Thymus (tissue), 11 donors: ENCODE measurements around the gene RBM23. TPM values are rescaled to one million over a fixed set of nuclear protein-coding genes. Genes with fewer than 3 reads are reported as not detected.
"Not testable (repeated sequence)": the region's sequence is repeated elsewhere in the genome, so short reads cannot be mapped to it uniquely, and the experiment has no call there.

Source experiments
- DNase-seq, 9 donors: peaks; one replicate each; pipeline ENCODE4 v3.0.0-alpha.2; 2013; ENCODE audit warnings: low spot score in 9 of 9, low read depth in 6 of 9, missing footprints in 1 of 9
- H3K27ac ChIP-seq, 2 donors: one replicate each; pipeline ENCODE4 v1.5.1; 2013; ENCODE audit warnings: control low read depth in 1 of 2, low read depth in 1 of 2, low read length in 1 of 2, mild to moderate bottlenecking in 1 of 2, moderate library complexity in 1 of 2
- H3K27me3 ChIP-seq, 2 donors: one replicate each; pipeline ENCODE4 v1.5.1; 2013; ENCODE audit warnings: low read length in 1 of 2; ENCODE audit not compliant: control insufficient read depth in 2 of 2, insufficient read depth in 1 of 2
- H3K36me3 ChIP-seq, 2 donors: one replicate each; pipeline ENCODE4 v1.5.1; 2013; ENCODE audit warnings: low read length in 1 of 2, mild to moderate bottlenecking in 1 of 2, moderate library complexity in 1 of 2; ENCODE audit not compliant: control insufficient read depth in 2 of 2, insufficient read depth in 2 of 2
- H3K4me1 ChIP-seq, 2 donors: one replicate each; pipeline ENCODE4 v1.5.1; 2013; ENCODE audit warnings: low read length in 2 of 2; ENCODE audit not compliant: control insufficient read depth in 2 of 2, insufficient read depth in 2 of 2
- H3K4me3 ChIP-seq, 2 donors: one replicate each; pipeline ENCODE4 v1.5.1; 2013; ENCODE audit warnings: low read length in 2 of 2, control low read depth in 1 of 2, mild to moderate bottlenecking in 1 of 2
- H3K9me3 ChIP-seq, 2 donors: one replicate each; pipeline ENCODE4 v1.5.1; 2013; ENCODE audit warnings: low read length in 1 of 2, mild to moderate bottlenecking in 1 of 2; ENCODE audit not compliant: control insufficient read depth in 2 of 2, insufficient read depth in 1 of 2
- WGBS: extraction: QIAGEN DNeasy Blood & Tissue Kit; methylation state at CpG from one replicate; pipeline ENCODE4 v1.1.7; 2013; 5-methylcytosine and 5-hydroxymethylcytosine counted together
- polyA plus RNA-seq: library from polyadenylated mRNA; stranded (reverse); fragments of 200-250 nt; gene quantifications from one replicate; pipeline ENCODE4 v1.2.3, GENCODE V29; 2013
- total RNA-seq: library from RNA; stranded (reverse); fragments of 120-200 nt; gene quantifications from one replicate; pipeline ENCODE4 v1.2.4, GENCODE V29; 2013
- donor health status: healthy.

Gene RBM23
- total and polyA plus RNA-seq, 2 donors = 41.8 to 85.2 TPM

DNA sequence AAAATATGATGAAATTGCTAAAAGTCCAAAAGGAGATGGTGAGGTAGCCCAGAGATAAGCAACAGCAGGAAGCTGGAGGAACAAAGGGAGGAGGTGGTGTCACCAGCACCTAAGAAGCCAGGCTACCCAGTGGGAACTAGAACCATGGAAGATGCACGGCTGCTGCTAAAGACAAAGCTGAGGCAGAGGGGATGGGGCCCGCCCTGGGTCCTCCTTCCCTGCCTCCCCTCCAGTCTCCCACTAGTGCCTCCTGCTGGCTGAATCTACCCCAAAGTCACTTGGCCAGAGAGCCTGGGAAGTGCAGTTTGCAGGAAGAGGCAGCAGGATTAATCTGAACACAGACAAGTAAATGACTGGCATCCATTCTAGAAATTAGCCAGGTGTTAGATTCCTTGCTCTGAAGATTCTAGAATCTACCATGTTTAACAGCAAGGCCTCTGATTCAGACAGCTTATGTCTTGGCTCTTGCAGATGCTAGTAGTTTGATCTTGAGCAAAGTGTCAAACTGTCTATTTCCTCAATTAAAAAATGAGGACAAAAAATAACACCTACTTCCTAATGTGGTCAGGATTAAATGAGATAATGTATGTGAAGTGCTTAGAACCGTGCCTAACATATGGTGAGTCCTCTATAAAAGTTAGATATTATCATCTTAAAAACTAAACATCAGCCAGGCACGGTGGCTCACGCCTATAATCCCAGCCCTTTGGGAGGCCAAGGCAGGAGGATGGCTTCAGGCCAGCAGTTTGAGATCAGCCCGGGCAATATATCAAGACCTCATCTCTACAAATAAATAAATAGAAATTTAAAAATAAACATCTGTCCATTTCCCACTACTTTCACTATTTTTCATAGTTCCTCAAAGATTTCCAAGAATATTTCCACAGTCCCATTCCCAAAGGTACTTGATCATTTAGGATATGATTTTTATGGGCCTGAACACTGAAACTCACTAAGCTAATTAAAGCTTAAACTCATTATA lies 53.2 kb downstream of the RBM23 start:
- peaks cover 0 to 2% of the 10 kb centered on the region in 2 donors for H3K27me3 ChIP-seq
- peak in 1 of 9 donors; percentile 20 for DNase-seq
- no peak overlapping the region for H3K4me3 ChIP-seq
- WGBS = 88% methylated on average over 6 of the region's 6 CpGs
- H3K27ac ChIP-seq = no peak overlapping the region
- H3K9me3 ChIP-seq = peaks cover 0 to 1% of the 10 kb centered on the region in 2 donors
- no peaks in the 10 kb centered on the region for H3K36me3 ChIP-seq
- H3K4me1 ChIP-seq = peaks cover 0 to 5% of the 10 kb centered on the region in 2 donors

DNA sequence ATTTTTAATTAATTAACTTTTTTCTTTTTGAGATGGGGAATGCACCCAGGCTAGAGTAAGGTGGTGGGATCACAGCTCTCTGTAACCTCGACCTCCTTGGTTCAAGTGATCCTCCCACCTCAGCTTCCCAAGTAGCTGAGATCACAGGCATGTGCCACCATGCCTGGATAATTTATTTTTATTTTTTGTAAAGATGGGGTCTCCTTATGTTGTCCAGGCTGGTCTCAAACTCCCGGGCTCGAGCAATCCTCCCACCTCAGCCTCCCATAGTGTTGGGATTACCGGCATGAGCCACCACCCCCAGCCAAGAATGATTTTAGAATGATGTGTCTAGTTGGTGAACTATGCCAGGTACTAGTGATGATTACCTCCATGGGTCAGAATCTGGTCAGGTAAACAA lies 54.0 kb downstream of the RBM23 start:
- Histone ChIP-seq H3K4me3 (no peak overlapping the region), H3K27me3 (peaks cover 0 to 7% of the 10 kb centered on the region in 2 donors), H3K36me3 (no peaks in the 10 kb centered on the region), H3K9me3 (peaks cover 0 to 6% of the 10 kb centered on the region in 2 donors), H3K27ac (no peak overlapping the region), H3K4me1 (no peaks in the 10 kb centered on the region)
- DNase-seq = no peak
- 96% methylated on average over 4 of the region's 4 CpGs for WGBS

DNA sequence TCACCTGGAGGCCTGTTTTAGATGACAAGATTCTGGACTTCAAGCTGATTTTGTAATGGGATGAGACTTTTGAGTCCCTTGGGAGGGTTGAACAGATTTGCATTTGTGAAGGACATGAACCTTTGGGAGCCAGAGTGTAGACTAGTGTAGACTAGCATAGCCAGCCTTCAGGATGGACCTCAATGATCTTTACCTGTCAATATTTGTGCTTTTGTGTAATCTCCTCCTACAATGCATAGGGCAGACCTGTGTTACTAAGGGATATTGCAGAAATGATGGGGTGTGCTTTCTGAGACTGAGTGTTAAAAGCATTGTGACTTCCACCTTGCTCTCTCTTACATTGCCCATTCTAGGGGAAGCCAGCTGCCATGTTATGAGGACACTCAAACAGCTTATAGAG lies 57.3 kb downstream of the RBM23 start:
- Histone ChIP-seq H3K9me3 (peaks cover 0 to 9% of the 10 kb centered on the region in 2 donors), H3K36me3 (no peaks in the 10 kb centered on the region)

DNA sequence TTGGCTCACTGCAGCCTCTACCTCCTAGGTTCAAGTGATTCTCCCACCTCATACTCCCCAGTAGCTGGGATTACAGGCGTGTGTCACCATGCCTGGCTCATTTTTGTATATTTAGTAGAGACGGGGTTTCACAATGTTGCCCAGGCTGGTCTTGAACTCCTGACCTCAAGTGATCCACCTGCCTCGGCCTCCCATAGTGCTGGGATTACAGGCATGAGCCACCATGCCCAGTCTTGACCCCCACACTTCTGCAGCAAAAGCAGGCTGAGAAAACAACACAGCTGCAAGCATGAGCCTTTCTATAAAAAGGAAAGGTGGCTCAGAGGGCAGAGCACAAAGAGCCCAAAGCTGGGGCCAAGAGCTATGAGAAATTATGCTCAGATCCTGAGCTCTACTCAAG lies 58.6 kb downstream of the RBM23 start:
- DNase-seq, H3K9me3 ChIP-seq, H3K36me3 ChIP-seq, H3K4me3 ChIP-seq, H3K27ac ChIP-seq, H3K4me1 ChIP-seq: not testable (repeated sequence)
- WGBS = 95% methylated on average over 3 of the region's 3 CpGs
- H3K27me3 ChIP-seq = peaks cover 6 to 12% of the 10 kb centered on the region in 2 donors

More for the DNA sequence above, 57.3 kb downstream of the RBM23 start:
- peaks cover 0 to 4% of the 10 kb centered on the region in 2 donors for H3K4me1 ChIP-seq
- peaks cover 3 to 11% of the 10 kb centered on the region in 2 donors for H3K27me3 ChIP-seq
- H3K4me3 ChIP-seq = no peak overlapping the region
- H3K27ac ChIP-seq = no peak overlapping the region
- no peak for DNase-seq

DNA sequence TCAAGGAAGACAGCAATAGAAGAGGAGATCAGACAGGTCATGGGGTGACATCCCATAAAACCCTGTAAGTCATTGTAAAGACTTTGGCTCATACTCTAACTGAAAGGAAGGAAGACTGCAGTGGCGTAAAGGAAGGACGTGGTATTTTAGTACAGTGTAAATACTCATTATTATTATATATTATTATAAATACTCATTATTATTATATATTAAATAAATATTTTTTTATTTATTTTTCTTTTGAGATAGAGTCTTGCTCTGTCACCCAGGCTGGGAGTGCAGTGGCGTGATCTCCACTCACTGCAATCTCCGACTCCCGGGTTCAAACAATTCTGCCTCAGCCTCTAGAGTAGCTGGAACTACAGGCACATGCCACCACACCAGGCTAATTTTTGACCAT lies 62.5 kb downstream of the RBM23 start:
- H3K4me1 ChIP-seq = peaks cover 0 to 16% of the 10 kb centered on the region in 2 donors
- DNase-seq = no peak
- H3K9me3 ChIP-seq = peaks cover 0 to 9% of the 10 kb centered on the region in 2 donors
- H3K27me3 ChIP-seq = peaks cover 6 to 13% of the 10 kb centered on the region in 2 donors
- no peak overlapping the region for H3K4me3 ChIP-seq
- WGBS = 92% methylated on average over 5 of the region's 5 CpGs
- H3K27ac ChIP-seq = no peak overlapping the region
- H3K36me3 ChIP-seq = no peaks in the 10 kb centered on the region

DNA sequence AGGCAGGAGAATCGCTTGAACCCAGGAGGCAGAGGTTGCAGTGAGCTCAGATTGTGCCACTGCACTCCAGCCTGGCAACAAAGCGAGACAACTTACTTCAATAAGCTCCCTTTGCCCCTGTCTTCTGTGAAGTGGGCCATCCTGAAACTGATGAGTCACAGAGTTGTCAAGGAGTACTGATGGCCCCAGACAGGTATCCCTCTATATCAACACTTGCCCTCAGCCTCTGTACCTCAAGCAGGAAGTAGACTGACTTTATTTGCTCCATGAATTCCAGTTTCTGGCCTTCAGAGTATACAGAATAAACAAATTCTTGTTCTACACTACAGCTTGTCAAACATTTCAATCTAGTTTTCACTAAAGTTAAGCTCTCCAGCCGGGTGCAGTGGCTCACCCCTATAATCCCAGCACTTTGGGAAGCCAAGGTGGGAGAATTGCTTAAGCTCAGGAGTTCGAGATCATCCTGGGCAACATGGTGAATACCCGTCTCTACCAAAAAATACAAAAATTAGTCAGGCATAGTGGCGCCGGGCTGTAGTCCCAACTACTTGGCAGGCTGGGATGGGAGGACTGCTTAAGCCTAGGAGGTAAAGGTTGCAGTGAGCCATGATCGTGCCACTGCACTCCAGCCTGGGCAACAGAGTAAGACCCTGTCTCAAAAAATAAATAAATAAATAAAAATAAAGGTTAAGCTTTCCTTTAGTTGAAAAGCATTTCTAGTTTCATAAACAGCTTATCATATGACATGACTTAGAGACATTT lies 63.8 kb downstream of the RBM23 start:
- Histone ChIP-seq H3K4me3 (no peak overlapping the region), H3K27ac (no peak overlapping the region), H3K4me1 (peaks cover 0 to 21% of the 10 kb centered on the region in 2 donors), H3K27me3 (peaks cover 6 to 8% of the 10 kb centered on the region in 2 donors), H3K9me3 (peaks cover 0 to 3% of the 10 kb centered on the region in 2 donors), H3K36me3 (no peaks in the 10 kb centered on the region)
- 96% methylated on average over 8 of the region's 8 CpGs for WGBS
- DNase-seq = no peak

DNA sequence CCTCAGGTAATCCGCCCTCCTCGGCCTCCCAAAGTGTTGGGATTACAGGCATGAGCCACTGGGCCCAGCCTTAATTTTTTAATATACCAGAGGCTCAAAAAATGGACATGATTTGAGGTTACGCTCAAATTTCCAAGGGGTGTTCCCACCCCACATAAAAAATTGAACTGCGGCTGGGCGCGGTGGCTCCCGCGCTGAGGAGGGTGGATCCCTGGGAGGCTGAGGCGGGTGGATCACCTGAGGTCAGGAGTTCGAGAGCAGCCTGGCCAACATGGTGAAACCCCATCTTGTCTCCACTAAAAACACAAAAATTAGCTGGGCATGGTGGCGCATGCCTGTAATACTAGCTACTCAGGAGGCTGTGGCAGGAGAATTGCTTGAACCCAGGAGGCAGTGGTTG lies 64.7 kb downstream of the RBM23 start:
- H3K27ac ChIP-seq, H3K36me3 ChIP-seq, H3K4me3 ChIP-seq, H3K9me3 ChIP-seq, DNase-seq: not testable (repeated sequence)
- 98% methylated on average over 11 of the region's 11 CpGs for WGBS
- peaks cover 6 to 12% of the 10 kb centered on the region in 2 donors for H3K27me3 ChIP-seq
- peaks cover 0 to 23% of the 10 kb centered on the region in 2 donors for H3K4me1 ChIP-seq

DNA sequence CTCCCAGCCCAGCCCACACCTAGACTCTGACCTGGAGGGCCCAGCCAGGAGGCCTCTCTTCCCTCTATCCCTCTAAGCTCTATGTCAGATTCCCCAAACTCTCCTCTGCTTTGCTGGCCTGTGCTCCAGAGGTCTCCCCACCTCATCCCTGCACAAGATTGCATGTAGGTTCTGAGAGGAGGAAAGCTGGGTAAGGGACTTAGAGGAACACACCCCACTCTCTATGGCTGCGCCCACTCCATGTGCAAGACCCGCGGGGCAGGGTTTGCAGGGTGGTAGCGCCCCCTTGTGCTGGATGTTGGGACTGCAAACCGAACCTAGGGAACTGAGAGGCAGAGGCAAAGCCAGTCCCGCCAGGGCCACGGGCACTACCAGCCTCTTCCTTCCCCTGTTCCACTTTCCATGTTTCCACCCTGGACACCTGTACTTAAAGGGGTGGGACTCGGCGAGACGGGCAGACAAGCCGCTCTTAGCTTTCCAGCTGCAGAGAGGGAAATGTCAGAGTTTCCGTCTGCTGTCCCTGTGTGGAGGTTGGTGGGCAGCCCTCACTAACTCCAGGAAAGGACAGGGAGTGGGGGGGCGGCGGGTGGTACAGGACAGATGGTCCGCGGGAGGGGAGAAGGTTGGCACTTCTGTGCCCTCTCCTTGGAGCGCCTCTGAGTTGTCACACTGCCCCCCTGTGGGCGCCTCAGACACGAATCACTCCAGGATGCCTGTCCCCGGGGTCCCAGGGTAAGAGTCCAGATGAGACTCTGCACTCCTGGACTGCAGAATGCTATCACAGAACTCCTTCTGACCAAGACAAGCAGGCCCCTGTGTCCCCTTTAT lies 65.8 kb downstream of the RBM23 start:
- peak overlapping the region in 1 of 2 donors; percentile 45 for H3K27ac ChIP-seq
- H3K4me1 ChIP-seq = peaks cover under 1 to 31% of the 10 kb centered on the region in 2 donors
- peaks cover 0 to 3% of the 10 kb centered on the region in 2 donors for H3K9me3 ChIP-seq
- peak overlapping the region; percentile 50 to 58 for H3K4me3 ChIP-seq
- no peaks in the 10 kb centered on the region for H3K36me3 ChIP-seq
- 3% methylated on average over 20 of the region's 20 CpGs for WGBS
- H3K27me3 ChIP-seq = peaks cover 6 to 22% of the 10 kb centered on the region in 2 donors
- DNase-seq = peak; percentile 64 to 92 (median 83)
